ENCODE measurements around the gene STARD13. TPM values are rescaled to one million over a fixed set of nuclear protein-coding genes. Genes with fewer than 3 reads are reported as not detected.

STARD13 gene
- total RNA-seq, 1 donor from 2014 or later: 61.0 TPM

GRCh38 chr13:33213024-33213768 is 72.4 kb downstream of the STARD13 start:
- Histone ChIP-seq H3K9me3 (no peaks in the 10 kb centered on the region), H3K27me3 (ENCODE audit: low read depth) (no peaks in the 10 kb centered on the region), H3K27ac (peak overlapping the region; percentile 65), H3K4me3 (no peak overlapping the region), H3K36me3 (no peaks in the 10 kb centered on the region), H3K4me1 (peaks cover 41% of the 10 kb centered on the region)
- DNase-seq (no peak), ATAC-seq (peak; percentile 74 to 86)
- TF ChIP-seq, protein P1, sequence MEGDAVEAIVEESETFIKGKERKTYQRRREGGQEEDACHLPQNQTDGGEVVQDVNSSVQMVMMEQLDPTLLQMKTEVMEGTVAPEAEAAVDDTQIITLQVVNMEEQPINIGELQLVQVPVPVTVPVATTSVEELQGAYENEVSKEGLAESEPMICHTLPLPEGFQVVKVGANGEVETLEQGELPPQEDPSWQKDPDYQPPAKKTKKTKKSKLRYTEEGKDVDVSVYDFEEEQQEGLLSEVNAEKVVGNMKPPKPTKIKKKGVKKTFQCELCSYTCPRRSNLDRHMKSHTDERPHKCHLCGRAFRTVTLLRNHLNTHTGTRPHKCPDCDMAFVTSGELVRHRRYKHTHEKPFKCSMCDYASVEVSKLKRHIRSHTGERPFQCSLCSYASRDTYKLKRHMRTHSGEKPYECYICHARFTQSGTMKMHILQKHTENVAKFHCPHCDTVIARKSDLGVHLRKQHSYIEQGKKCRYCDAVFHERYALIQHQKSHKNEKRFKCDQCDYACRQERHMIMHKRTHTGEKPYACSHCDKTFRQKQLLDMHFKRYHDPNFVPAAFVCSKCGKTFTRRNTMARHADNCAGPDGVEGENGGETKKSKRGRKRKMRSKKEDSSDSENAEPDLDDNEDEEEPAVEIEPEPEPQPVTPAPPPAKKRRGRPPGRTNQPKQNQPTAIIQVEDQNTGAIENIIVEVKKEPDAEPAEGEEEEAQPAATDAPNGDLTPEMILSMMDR (IDR thresholded peaks at IDR 0.05): no peak
- intact Hi-C loops (cut with DNase I): no loop called here

- H3K27ac ChIP-seq: no peak overlapping the region
- no peaks in the 10 kb centered on the region for H3K27me3 ChIP-seq (ENCODE audit: low read depth)
- TF ChIP-seq, protein P1 (IDR thresholded peaks at IDR 0.05): no peak
- peaks cover 41% of the 10 kb centered on the region for H3K4me1 ChIP-seq
- no peak overlapping the region for H3K4me3 ChIP-seq
- DNase-seq (no peak), ATAC-seq (no peak)
- H3K9me3 ChIP-seq: no peaks in the 10 kb centered on the region
- intact Hi-C loops (cut with DNase I): no loop called here
- no peaks in the 10 kb centered on the region for H3K36me3 ChIP-seq
Measured at GRCh38 chr13:33212396-33212795, 73.2 kb downstream of the STARD13 start.

- intact Hi-C loops (cut with DNase I): no loop called here
- Histone ChIP-seq H3K4me3 (no peak overlapping the region), H3K36me3 (no peaks in the 10 kb centered on the region), H3K27me3 (ENCODE audit: low read depth) (no peaks in the 10 kb centered on the region), H3K27ac (no peak overlapping the region), H3K9me3 (no peaks in the 10 kb centered on the region), H3K4me1 (peaks cover 51% of the 10 kb centered on the region)
- ATAC-seq: no peak
- no peak for DNase-seq
- TF ChIP-seq, protein P1 (IDR thresholded peaks at IDR 0.05): no peak
Measured at GRCh38 chr13:33210090-33210489, 75.5 kb downstream of the STARD13 start.

DNA sequence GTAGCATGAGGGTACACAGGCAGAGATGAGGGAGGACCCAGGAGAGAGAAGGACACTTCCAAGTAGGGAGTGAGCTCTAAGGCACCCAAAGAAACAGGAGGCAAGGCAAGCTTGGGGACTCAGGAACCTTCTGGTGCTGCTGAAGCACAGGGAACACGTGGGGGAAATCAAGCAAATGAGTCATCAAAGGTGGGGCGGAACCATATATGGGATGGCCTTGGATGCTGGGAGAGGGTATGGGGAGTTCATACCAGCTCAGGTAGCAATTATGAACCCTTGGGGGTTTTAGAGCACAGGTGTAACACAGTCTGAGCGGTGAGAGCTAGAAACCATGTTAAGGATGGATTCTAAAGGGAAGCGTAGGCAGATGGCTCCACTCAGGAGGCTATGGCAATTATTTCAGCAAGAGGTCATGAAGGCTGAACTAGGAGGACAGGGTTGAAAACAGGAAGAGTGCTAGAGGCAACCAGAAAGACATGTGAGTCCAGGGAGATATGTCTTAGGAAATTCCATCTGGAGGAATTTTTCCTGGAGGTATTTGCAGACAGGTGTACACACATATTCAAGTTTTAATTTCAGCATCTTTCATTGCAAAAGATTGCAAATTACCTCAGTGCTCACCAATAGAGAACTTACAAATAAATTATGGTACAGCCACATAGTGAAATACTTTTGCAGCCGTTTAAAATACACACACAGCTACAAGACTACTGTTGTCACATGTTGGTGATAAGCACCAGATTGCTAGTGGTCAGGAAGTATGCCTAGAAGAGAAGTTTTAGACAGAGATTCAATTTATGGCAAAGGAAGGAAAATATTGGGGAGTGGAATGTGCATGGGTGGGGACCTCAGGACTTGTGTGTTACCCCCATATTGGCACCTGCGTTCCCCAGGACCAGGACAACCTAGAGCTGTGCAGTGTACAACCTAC is 77.0 kb downstream of the STARD13 start:
- TF ChIP-seq, protein P1 (IDR thresholded peaks at IDR 0.05): no peak
- H3K27ac ChIP-seq: no peak overlapping the region
- DNase-seq (no peak), ATAC-seq (peak in 1 of 2 donors; percentile 3)
- no peaks in the 10 kb centered on the region for H3K36me3 ChIP-seq
- peaks cover 56% of the 10 kb centered on the region for H3K4me1 ChIP-seq
- no peak overlapping the region for H3K4me3 ChIP-seq
- H3K27me3 ChIP-seq (ENCODE audit: low read depth): no peaks in the 10 kb centered on the region
- intact Hi-C loops (cut with DNase I): no loop called here
- no peaks in the 10 kb centered on the region for H3K9me3 ChIP-seq

- H3K4me1 ChIP-seq: peaks cover 56% of the 10 kb centered on the region
Measured at GRCh38 chr13:33207615-33207961, 78.0 kb downstream of the STARD13 start.

More at GRCh38 chr13:33207615-33207961, 78.0 kb downstream of the STARD13 start:
- no peak overlapping the region for H3K4me3 ChIP-seq
- intact Hi-C loops (cut with DNase I): no loop called here
- TF ChIP-seq, protein P1 (IDR thresholded peaks at IDR 0.05): no peak
- peak overlapping the region; percentile 77 for H3K27ac ChIP-seq
- ATAC-seq (peak; percentile 76 to 80), DNase-seq (no peak)
- H3K27me3 ChIP-seq (ENCODE audit: low read depth): no peaks in the 10 kb centered on the region
- no peaks in the 10 kb centered on the region for H3K36me3 ChIP-seq
- H3K9me3 ChIP-seq: no peaks in the 10 kb centered on the region

All from lower lobe of right lung (tissue), 2 donors.